ENCODE results near the gene DCTN4. TPM values are rescaled to one million over a fixed set of nuclear protein-coding genes. Genes with fewer than 3 reads are reported as not detected.

The DCTN4 gene
- 10 to 100 TPM; 51.0 to 56.0 (median 53.7) TPM for total RNA-seq
- 10 to 100 TPM; 17.5 to 19.2 (median 19.2) TPM for polyA plus RNA-seq

DNA sequence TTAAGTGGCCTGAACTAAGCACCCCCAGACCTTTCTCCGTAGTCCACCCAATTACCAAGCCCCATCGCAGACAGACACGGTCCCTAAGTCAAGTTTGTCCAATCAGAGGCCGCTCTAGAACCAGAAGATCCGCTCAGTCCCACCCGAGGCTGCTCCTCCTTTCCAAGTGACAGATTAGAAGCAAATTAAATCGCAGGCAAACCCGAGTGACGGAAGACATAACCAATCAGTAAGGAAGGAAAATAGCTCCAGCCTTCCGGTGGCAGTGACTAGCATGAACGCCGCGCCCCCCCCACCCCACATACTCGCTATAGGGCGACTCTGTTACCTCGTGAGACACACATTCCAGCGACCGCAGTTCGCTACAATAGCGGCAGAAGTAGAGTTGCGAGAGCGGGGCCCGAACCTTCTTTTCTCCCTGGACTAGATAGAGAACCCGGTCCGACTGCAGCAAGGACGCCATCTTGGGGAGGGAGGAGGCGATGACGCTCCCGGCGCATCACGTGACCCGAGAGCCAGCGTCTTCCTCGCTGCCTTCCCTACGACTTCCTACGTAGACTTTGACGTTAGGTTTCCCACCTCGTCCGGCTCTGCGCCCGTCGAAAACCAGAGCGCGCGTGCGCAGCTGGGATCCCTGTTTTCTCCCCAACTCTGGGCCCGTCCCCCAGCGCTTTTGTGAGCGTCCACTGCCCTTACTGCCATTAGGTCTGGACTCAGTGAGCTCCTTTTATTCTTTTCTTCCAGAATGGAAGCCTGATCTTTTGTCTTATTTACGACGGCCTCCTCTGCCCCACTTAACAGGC, at the start of gene DCTN4:
Gene DCTN4, minus strand, starts transcription at position 487 of the 803 bp plus-strand sequence. Its CDS starts 24 bp downstream, at position 463.
- peaks cover 0 to 27% (median 15%) of the 10 kb centered on the region in 4 donors for H3K4me1 ChIP-seq
- H3K4me3 ChIP-seq, result peak within 1 kb of the TSS; percentile 57 to 69 (median 66)
- DNase-seq, result peak; percentile 99
- no peaks in the 10 kb centered on the region for H3K27me3 ChIP-seq
- H3K36me3 ChIP-seq, result peaks cover 1 to 24% (median 9%) of the 10 kb centered on the region in 4 donors
- no peaks in the 10 kb centered on the region for H3K9me3 ChIP-seq
- H3K27ac ChIP-seq, result peak within 1 kb of the TSS; percentile 93 to 95 (median 94)
- TF ChIP-seq, protein P1, sequence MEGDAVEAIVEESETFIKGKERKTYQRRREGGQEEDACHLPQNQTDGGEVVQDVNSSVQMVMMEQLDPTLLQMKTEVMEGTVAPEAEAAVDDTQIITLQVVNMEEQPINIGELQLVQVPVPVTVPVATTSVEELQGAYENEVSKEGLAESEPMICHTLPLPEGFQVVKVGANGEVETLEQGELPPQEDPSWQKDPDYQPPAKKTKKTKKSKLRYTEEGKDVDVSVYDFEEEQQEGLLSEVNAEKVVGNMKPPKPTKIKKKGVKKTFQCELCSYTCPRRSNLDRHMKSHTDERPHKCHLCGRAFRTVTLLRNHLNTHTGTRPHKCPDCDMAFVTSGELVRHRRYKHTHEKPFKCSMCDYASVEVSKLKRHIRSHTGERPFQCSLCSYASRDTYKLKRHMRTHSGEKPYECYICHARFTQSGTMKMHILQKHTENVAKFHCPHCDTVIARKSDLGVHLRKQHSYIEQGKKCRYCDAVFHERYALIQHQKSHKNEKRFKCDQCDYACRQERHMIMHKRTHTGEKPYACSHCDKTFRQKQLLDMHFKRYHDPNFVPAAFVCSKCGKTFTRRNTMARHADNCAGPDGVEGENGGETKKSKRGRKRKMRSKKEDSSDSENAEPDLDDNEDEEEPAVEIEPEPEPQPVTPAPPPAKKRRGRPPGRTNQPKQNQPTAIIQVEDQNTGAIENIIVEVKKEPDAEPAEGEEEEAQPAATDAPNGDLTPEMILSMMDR (IDR thresholded peaks at IDR 0.05), result no peak
- TF ChIP-seq EP300 (IDR thresholded peaks at IDR 0.05) (peak in 2 of 4 donors; percentile 29 to 79), POLR2A (IDR thresholded peaks at IDR 0.05) (peak; percentile 37 to 39), POLR2AphosphoS5 (IDR thresholded peaks at IDR 0.05) (peak; percentile 82 to 86 (median 84))
- WGBS, 2 donors, result 1 to 2% methylated on average over 51 of the region's 51 CpGs
- intact Hi-C loops (cut with DNase I), result loop anchor here (1.0 to 2.0 kb wide), 2 partner anchors 21 to 58 kb away; partner anchors contain the start of gene RBM22

DNA sequence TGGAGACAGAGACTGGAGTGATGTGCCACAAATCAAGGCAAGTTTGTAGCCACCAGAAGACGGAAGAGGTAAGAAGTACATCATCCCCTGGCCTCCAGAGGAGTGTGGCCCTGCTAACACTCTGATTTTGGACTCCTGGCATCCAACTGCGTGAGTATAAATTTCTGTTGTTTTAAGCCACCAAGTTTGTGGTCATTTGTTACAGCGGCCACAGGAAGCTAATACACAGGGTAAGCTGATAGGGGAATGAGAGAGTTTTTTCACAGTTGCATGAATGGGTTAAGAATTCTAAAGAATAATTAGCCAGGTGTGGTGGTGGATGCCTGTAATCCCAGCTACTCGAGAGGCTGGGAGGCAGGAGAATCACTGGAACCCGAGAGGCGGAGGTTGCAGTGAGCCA, 45.6 kb upstream of the DCTN4 start:
- H3K27me3 ChIP-seq, result no peaks in the 10 kb centered on the region
- 93% methylated on average over 6 of the region's 6 CpGs for WGBS, 2 donors
- H3K36me3 ChIP-seq, result no peaks in the 10 kb centered on the region
- no peak for DNase-seq
- H3K9me3 ChIP-seq, result no peaks in the 10 kb centered on the region
- peaks cover 0 to 9% (median 3%) of the 10 kb centered on the region in 4 donors for H3K4me1 ChIP-seq
- intact Hi-C loops (cut with DNase I), result no loop called here
- TF ChIP-seq POLR2AphosphoS5 (IDR thresholded peaks at IDR 0.05), result no peak
- TF ChIP-seq, protein P1 (IDR thresholded peaks at IDR 0.05), result no peak
- no peak for TF ChIP-seq EP300 (IDR thresholded peaks at IDR 0.05)
- no peak for TF ChIP-seq POLR2A (IDR thresholded peaks at IDR 0.05)
- H3K4me3 ChIP-seq, result no peak overlapping the region
- H3K27ac ChIP-seq, result no peak overlapping the region

DNA sequence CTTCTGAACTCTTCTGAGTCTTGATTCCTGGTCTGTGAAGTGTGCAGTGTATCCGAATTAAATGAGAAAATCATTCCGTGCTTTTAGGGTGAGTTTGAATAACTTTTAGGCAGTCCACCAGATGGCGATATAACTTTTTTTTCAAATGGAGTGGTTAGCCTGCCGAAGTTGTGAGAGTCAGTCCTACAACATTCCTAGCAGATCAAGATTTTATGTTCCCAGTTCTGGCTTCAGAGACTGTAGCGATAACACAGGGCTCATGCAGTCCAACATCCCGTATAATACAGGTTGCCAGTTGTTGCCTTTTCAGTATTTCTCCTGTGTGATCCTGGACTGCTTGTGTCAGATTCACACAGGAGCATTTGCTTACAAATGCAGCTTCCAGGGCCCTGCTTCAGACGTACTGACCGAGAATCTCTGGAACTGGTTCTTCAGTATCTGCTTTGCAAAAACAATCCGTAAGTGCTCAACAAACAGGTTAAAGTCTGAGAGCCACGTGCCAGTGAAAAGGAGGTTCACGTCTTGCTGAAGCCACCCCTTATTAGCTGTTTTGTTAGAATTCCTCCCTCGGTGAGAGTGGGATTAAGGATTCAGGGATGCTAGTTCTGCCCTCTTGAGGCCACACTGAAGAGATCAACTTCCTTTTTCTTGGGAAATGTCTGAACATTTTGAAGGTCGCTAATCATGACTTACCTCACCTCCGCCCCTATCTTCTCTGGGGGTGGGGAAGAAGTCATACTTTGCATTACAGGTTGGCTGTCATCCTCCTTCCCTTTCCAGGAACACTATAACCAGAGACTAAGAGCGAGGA, 42.5 kb upstream of the DCTN4 start:
- DNase-seq, result no peak
- TF ChIP-seq POLR2A (IDR thresholded peaks at IDR 0.05), result no peak
- TF ChIP-seq, protein P1 (IDR thresholded peaks at IDR 0.05), result peak; percentile 39 to 59 (median 52)
- Histone ChIP-seq H3K27ac (peak overlapping the region; percentile 38 to 70 (median 60)), H3K27me3 (no peaks in the 10 kb centered on the region), H3K4me3 (peak overlapping the region; percentile 2 to 39 (median 28)), H3K36me3 (peaks cover 0 to 21% (median 4%) of the 10 kb centered on the region in 4 donors), H3K9me3 (no peaks in the 10 kb centered on the region), H3K4me1 (peaks cover 0 to 9% (median 3%) of the 10 kb centered on the region in 4 donors)
- intact Hi-C loops (cut with DNase I), result loop anchor here (1.0 kb wide), 1 partner anchor 46 kb away; no protein-coding TSS in a partner anchor
- 4 to 12% methylated on average over 15 of the region's 15 CpGs for WGBS, 2 donors

DNA sequence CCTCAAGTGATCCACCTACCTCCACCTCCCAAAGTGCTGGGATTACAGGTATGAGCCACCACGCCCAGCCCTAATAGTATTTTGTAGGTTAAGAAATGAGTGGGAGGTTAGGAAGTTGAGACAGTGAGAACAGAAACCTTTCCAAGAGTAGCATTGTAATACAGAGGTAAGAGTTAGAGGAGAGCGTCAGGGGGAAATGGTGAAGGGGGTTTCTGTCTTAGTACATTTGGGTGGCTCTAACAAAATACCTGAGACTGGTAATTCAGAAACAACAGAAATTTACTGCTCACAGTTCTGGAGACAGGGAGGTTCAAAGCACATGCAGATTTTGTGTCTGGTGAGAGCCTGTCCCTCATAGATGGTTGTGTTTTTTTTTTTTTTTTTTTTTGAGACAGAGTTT, 38.6 kb upstream of the DCTN4 start:
- intact Hi-C loops (cut with DNase I), result no loop called here
- Histone ChIP-seq H3K27me3 (no peaks in the 10 kb centered on the region), H3K27ac (no peak overlapping the region), H3K9me3 (no peaks in the 10 kb centered on the region), H3K4me1 (peaks cover 0 to 9% (median 3%) of the 10 kb centered on the region in 4 donors), H3K36me3 (peaks cover 0 to 32% (median 14%) of the 10 kb centered on the region in 4 donors), H3K4me3 (no peak overlapping the region)
- 86 to 94% methylated on average over 2 of the region's 2 CpGs for WGBS, 2 donors
- DNase-seq, result no peak
- TF ChIP-seq, protein P1 (IDR thresholded peaks at IDR 0.05), result no peak
- TF ChIP-seq POLR2AphosphoS5 (IDR thresholded peaks at IDR 0.05), result no peak
- TF ChIP-seq POLR2A (IDR thresholded peaks at IDR 0.05), result no peak
- no peak for TF ChIP-seq EP300 (IDR thresholded peaks at IDR 0.05)
